ENCODE data around the gene PRKG1.

Gene PRKG1

GRCh38 chr10:51521605-51522004 lies 447.3 kb downstream of the PRKG1 start:
- DNase-seq (ENCODE audit: low spot score): no peak
- Mint-ChIP-seq H3K4me3 (no peak overlapping the region), H3K9me3 (no peaks in the 10 kb centered on the region), H3K27me3 (ENCODE audit: low read depth) (no peaks in the 10 kb centered on the region), H3K4me1 (ENCODE audit: low read depth) (no peaks in the 10 kb centered on the region), H3K36me3 (ENCODE audit: low read depth) (no peaks in the 10 kb centered on the region), H3K27ac (no peak overlapping the region)

GRCh38 chr10:51522858-51523257 lies 448.6 kb downstream of the PRKG1 start:
- no peaks in the 10 kb centered on the region for H3K9me3 Mint-ChIP-seq
- H3K27me3 Mint-ChIP-seq (ENCODE audit: low read depth): no peaks in the 10 kb centered on the region
- H3K4me1 Mint-ChIP-seq (ENCODE audit: low read depth): no peaks in the 10 kb centered on the region
- no peak overlapping the region for H3K27ac Mint-ChIP-seq
- H3K36me3 Mint-ChIP-seq (ENCODE audit: low read depth): no peaks in the 10 kb centered on the region
- DNase-seq (ENCODE audit: low spot score): no peak
- H3K4me3 Mint-ChIP-seq: no peak overlapping the region

GRCh38 chr10:51523440-51523839 lies 449.2 kb downstream of the PRKG1 start:
- Mint-ChIP-seq H3K9me3 (no peaks in the 10 kb centered on the region), H3K36me3 (ENCODE audit: low read depth) (no peaks in the 10 kb centered on the region), H3K4me3 (no peak overlapping the region), H3K27ac (no peak overlapping the region), H3K27me3 (ENCODE audit: low read depth) (no peaks in the 10 kb centered on the region), H3K4me1 (ENCODE audit: low read depth) (no peaks in the 10 kb centered on the region)
- DNase-seq (ENCODE audit: low spot score): no peak

GRCh38 chr10:51524041-51524440 lies 449.8 kb downstream of the PRKG1 start:
- DNase-seq (ENCODE audit: low spot score): no peak
- H3K36me3 Mint-ChIP-seq (ENCODE audit: low read depth): no peaks in the 10 kb centered on the region
- H3K4me1 Mint-ChIP-seq (ENCODE audit: low read depth): no peaks in the 10 kb centered on the region

GRCh38 chr10:51527522-51528219 lies 453.4 kb downstream of the PRKG1 start:
- H3K4me3 Mint-ChIP-seq: no peak overlapping the region
- no peaks in the 10 kb centered on the region for H3K27me3 Mint-ChIP-seq (ENCODE audit: low read depth)
- no peak for DNase-seq (ENCODE audit: low spot score)
- H3K4me1 Mint-ChIP-seq (ENCODE audit: low read depth): no peaks in the 10 kb centered on the region
- H3K9me3 Mint-ChIP-seq: no peaks in the 10 kb centered on the region
- no peaks in the 10 kb centered on the region for H3K36me3 Mint-ChIP-seq (ENCODE audit: low read depth)
- no peak overlapping the region for H3K27ac Mint-ChIP-seq

More at GRCh38 chr10:51524041-51524440, 449.8 kb downstream of the PRKG1 start:
- H3K27ac Mint-ChIP-seq: no peak overlapping the region
- no peaks in the 10 kb centered on the region for H3K9me3 Mint-ChIP-seq
- no peaks in the 10 kb centered on the region for H3K27me3 Mint-ChIP-seq (ENCODE audit: low read depth)
- H3K4me3 Mint-ChIP-seq: no peak overlapping the region

- Mint-ChIP-seq H3K27me3 (ENCODE audit: low read depth) (no peaks in the 10 kb centered on the region), H3K4me3 (no peak overlapping the region), H3K27ac (no peak overlapping the region), H3K36me3 (ENCODE audit: low read depth) (no peaks in the 10 kb centered on the region), H3K9me3 (no peaks in the 10 kb centered on the region), H3K4me1 (ENCODE audit: low read depth) (no peaks in the 10 kb centered on the region)
- DNase-seq (ENCODE audit: low spot score): no peak
Observed at GRCh38 chr10:51528527-51528926, 454.2 kb downstream of the PRKG1 start.

GRCh38 chr10:51530541-51530940 lies 456.3 kb downstream of the PRKG1 start:
- no peak overlapping the region for H3K27ac Mint-ChIP-seq
- no peaks in the 10 kb centered on the region for H3K4me1 Mint-ChIP-seq (ENCODE audit: low read depth)
- no peak overlapping the region for H3K4me3 Mint-ChIP-seq
- no peaks in the 10 kb centered on the region for H3K9me3 Mint-ChIP-seq
- DNase-seq (ENCODE audit: low spot score): no peak
- no peaks in the 10 kb centered on the region for H3K27me3 Mint-ChIP-seq (ENCODE audit: low read depth)
- no peaks in the 10 kb centered on the region for H3K36me3 Mint-ChIP-seq (ENCODE audit: low read depth)

GRCh38 chr10:51532044-51532443 lies 457.8 kb downstream of the PRKG1 start:
- H3K4me3 Mint-ChIP-seq: no peak overlapping the region
- H3K9me3 Mint-ChIP-seq: no peaks in the 10 kb centered on the region

GRCh38 chr10:51542853-51543252 lies 468.6 kb downstream of the PRKG1 start:
- Mint-ChIP-seq H3K4me1 (ENCODE audit: low read depth) (no peaks in the 10 kb centered on the region), H3K36me3 (ENCODE audit: low read depth) (no peaks in the 10 kb centered on the region), H3K27me3 (ENCODE audit: low read depth) (no peaks in the 10 kb centered on the region), H3K9me3 (no peaks in the 10 kb centered on the region), H3K27ac (no peak overlapping the region), H3K4me3 (no peak overlapping the region)
- DNase-seq (ENCODE audit: low spot score): no peak

More at GRCh38 chr10:51532044-51532443, 457.8 kb downstream of the PRKG1 start:
- Mint-ChIP-seq H3K4me1 (ENCODE audit: low read depth) (no peaks in the 10 kb centered on the region), H3K27me3 (ENCODE audit: low read depth) (no peaks in the 10 kb centered on the region), H3K36me3 (ENCODE audit: low read depth) (no peaks in the 10 kb centered on the region), H3K27ac (no peak overlapping the region)
- no peak for DNase-seq (ENCODE audit: low spot score)

- Mint-ChIP-seq H3K36me3 (ENCODE audit: low read depth) (no peaks in the 10 kb centered on the region), H3K4me1 (ENCODE audit: low read depth) (no peaks in the 10 kb centered on the region), H3K9me3 (no peaks in the 10 kb centered on the region), H3K27ac (no peak overlapping the region), H3K27me3 (ENCODE audit: low read depth) (no peaks in the 10 kb centered on the region), H3K4me3 (no peak overlapping the region)
- DNase-seq (ENCODE audit: low spot score): no peak
Observed at GRCh38 chr10:51544933-51545332, 470.6 kb downstream of the PRKG1 start.

- Mint-ChIP-seq H3K27ac (no peak overlapping the region), H3K4me1 (ENCODE audit: low read depth) (no peaks in the 10 kb centered on the region), H3K36me3 (ENCODE audit: low read depth) (no peaks in the 10 kb centered on the region), H3K9me3 (no peaks in the 10 kb centered on the region), H3K27me3 (ENCODE audit: low read depth) (no peaks in the 10 kb centered on the region), H3K4me3 (no peak overlapping the region)
- DNase-seq (ENCODE audit: low spot score): no peak
Observed at GRCh38 chr10:51547941-51548340, 473.7 kb downstream of the PRKG1 start.

GRCh38 chr10:51552879-51553278 lies 478.6 kb downstream of the PRKG1 start:
- Mint-ChIP-seq H3K36me3 (ENCODE audit: low read depth) (no peaks in the 10 kb centered on the region), H3K9me3 (no peaks in the 10 kb centered on the region), H3K27ac (no peak overlapping the region), H3K4me1 (ENCODE audit: low read depth) (no peaks in the 10 kb centered on the region), H3K27me3 (ENCODE audit: low read depth) (no peaks in the 10 kb centered on the region), H3K4me3 (no peak overlapping the region)
- no peak for DNase-seq (ENCODE audit: low spot score)

GRCh38 chr10:51564896-51565510 lies 490.7 kb downstream of the PRKG1 start:
- Mint-ChIP-seq H3K27me3 (ENCODE audit: low read depth) (no peaks in the 10 kb centered on the region), H3K4me1 (ENCODE audit: low read depth) (no peaks in the 10 kb centered on the region), H3K27ac (no peak overlapping the region), H3K4me3 (no peak overlapping the region), H3K36me3 (ENCODE audit: low read depth) (no peaks in the 10 kb centered on the region), H3K9me3 (no peaks in the 10 kb centered on the region)
- DNase-seq (ENCODE audit: low spot score): no peak

GRCh38 chr10:51567271-51567670 lies 493.0 kb downstream of the PRKG1 start:
- H3K4me3 Mint-ChIP-seq: no peak overlapping the region
- DNase-seq (ENCODE audit: low spot score): no peak
- H3K27ac Mint-ChIP-seq: no peak overlapping the region
- H3K36me3 Mint-ChIP-seq (ENCODE audit: low read depth): no peaks in the 10 kb centered on the region
- H3K9me3 Mint-ChIP-seq: no peaks in the 10 kb centered on the region
- H3K4me1 Mint-ChIP-seq (ENCODE audit: low read depth): no peaks in the 10 kb centered on the region
- H3K27me3 Mint-ChIP-seq (ENCODE audit: low read depth): no peaks in the 10 kb centered on the region

- Mint-ChIP-seq H3K36me3 (ENCODE audit: low read depth) (no peaks in the 10 kb centered on the region), H3K4me3 (no peak overlapping the region), H3K4me1 (ENCODE audit: low read depth) (no peaks in the 10 kb centered on the region), H3K27ac (no peak overlapping the region), H3K27me3 (ENCODE audit: low read depth) (no peaks in the 10 kb centered on the region), H3K9me3 (no peaks in the 10 kb centered on the region)
- no peak for DNase-seq (ENCODE audit: low spot score)
Observed at GRCh38 chr10:51569467-51569866, 495.2 kb downstream of the PRKG1 start.
